T-helper 1 cell treated with Interleukin-12 subunit alpha and Interleukin-12 subunit beta and Interleukin-4 antibody, amounts not matched to agents 30 ng/mL and 1 ng/mL, for 36 hours (primary cell): ENCODE data around the gene CCDC134. TPM values are rescaled to one million over a fixed set of nuclear protein-coding genes. Genes with fewer than 3 reads are reported as not detected.
"Not testable (repeated sequence)": the region's sequence is repeated elsewhere in the genome, so short reads cannot be mapped to it uniquely, and the experiment has no call there.

Experiments
- intact Hi-C: fragments of 100-400 bp; cut with micrococcal nuclease; formaldehyde crosslinking; loops from one replicate; pipeline ENCODE4 v1.15.1; 2024
- total RNA-seq: library from RNA; stranded (reverse); gene quantifications from 2 replicates; pipeline ENCODE4 v1.2.3, GENCODE V29; 2022

Gene CCDC134
- total RNA-seq, 1 donor from 2014 or later: 16.5 TPM

DNA sequence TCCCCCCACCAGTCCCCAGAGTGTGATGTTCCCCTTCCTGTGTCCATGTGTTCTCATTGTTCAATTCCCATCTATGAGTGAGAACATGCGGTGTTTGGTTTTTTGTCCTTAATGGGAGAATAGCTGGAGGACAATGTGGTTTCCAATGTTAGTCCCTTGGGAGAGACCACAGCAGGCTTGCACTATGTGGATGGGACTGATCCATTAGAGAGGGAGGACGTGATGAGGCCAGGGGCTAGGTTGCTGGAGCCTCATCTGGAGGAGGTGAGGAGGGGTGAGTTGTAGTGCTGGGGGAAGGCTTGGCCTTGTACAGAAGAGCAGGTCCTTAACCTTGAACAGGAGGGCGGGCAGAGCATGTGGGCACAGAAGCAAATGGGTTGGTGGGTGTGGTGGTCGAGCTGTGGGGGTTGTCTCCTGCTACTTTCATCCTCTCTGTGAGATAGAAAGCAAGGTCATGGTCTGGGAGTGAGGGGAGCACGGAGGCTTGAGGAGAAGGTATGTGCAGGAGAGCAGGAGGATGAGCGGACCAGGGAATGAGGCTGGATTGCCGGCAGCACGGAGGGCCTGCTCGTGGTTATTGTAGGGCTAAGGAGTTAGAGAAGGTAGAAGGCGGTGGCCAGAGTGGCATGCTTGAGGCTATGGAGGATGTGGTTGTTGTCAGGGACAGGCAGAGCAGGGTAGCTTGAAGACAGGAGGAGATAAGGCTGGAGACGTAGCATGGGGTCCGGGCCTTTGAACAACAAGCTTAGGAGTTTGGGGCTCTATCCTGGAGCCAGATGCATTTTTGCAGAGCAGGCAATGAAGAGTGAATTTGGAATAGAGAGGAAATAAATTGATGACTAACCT is 21.2 kb downstream of the CCDC134 start:
- intact Hi-C loops: loop anchor here (1.0 to 5.0 kb wide), 3 partner anchors 74 to 136 kb away; no protein-coding TSS in a partner anchor

DNA sequence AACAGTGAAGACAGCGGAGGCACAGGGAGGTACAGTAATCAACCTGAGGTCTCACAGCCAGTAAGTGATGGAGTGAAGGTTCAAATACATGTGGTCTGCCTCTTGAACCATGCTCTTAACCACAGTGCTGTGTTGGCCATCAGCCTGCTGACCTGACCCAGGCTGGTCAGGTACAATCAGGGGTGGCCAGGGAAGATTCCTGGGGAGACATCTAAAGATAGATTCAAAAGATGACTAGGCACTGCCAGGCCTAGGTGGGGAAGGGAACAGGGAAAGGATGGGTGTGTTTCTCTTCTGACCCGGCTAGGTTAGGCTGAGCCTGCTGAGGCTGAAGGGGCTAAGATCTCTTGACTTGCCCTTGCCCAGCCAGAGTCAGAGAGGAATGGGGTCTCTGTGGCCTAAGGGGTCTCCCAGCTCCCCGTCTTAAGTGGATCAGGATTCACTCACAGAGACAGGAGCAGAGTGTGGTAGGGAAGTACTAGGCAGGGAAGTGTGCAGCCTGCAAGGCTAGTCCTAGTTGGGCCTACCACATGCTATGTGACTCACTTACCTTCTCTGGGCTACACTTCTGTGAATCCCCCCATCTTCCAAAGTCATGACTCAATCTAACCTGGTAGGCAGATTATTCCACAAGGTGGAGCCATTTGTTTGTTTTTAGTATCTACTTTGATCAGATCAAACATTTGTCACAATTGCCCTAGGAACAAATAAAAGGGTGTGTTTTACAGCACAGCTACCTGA is 22.0 kb downstream of the CCDC134 start:
- intact Hi-C loops: loop anchor here (1.0 to 5.0 kb wide), 4 partner anchors 35 to 135 kb away; no protein-coding TSS in a partner anchor

DNA sequence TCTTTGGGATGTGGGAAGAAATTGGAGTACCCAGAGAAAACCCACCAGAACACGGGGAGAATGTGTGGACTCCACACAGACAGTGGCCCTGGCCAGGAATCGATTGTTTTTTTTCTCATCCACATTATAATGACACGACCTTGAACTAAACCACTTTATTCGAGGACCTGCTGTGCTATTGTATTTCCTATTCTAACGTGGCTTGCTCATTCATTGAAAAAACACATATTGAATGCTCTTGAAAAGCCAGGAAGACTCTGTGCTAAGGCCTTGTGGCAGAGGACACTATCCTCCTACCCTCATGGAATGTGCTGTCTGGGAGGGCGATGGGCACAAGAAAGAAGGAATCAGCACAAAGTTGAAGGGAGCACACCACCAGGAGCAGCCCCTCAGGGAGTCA is 23.3 kb downstream of the CCDC134 start:
- intact Hi-C loops: loop anchor here (1.0 to 5.0 kb wide), 2 partner anchors 34 to 76 kb away; no protein-coding TSS in a partner anchor

DNA sequence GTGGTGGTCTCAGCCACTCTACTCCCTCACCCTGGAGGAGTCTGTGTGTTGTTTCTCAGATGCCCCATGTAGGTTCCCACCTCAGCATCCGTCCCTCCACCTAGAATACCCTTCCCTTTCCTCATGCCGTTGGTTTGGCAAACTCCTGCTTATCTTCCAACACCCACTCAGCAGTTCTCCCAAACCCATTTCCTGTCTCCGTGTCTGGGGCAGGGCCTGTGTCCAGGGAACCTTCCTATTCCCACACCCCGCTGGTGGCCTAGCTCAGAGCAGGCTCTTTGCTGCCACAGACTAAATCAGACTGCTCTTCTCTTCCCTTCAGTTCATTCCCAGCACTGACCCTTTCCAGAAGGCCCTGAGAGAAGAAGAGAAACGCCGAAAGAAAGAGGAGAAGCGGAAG is 24.9 kb downstream of the CCDC134 start:
- intact Hi-C loops: no loop called here

DNA sequence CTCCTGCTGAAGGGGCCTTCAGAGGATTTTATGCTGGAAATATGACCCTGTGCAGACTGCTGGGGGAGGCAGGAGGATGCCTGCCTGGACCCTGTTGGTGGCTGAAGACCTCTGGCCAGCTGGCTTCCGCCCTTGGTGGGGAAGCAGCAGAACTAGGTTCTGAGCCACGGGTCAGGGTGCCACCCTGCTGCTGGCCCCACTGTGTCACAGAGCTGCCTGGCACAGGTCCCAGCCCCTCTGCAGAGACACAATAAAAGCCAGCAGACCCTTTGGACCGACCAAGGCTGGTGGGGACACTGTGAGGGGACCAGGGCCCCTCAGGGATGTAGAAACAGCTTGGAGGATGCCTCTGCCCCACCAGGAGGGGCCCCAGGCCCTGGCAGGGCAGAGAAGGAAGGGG is 25.5 kb downstream of the CCDC134 start:
- intact Hi-C loops: no loop called here

DNA sequence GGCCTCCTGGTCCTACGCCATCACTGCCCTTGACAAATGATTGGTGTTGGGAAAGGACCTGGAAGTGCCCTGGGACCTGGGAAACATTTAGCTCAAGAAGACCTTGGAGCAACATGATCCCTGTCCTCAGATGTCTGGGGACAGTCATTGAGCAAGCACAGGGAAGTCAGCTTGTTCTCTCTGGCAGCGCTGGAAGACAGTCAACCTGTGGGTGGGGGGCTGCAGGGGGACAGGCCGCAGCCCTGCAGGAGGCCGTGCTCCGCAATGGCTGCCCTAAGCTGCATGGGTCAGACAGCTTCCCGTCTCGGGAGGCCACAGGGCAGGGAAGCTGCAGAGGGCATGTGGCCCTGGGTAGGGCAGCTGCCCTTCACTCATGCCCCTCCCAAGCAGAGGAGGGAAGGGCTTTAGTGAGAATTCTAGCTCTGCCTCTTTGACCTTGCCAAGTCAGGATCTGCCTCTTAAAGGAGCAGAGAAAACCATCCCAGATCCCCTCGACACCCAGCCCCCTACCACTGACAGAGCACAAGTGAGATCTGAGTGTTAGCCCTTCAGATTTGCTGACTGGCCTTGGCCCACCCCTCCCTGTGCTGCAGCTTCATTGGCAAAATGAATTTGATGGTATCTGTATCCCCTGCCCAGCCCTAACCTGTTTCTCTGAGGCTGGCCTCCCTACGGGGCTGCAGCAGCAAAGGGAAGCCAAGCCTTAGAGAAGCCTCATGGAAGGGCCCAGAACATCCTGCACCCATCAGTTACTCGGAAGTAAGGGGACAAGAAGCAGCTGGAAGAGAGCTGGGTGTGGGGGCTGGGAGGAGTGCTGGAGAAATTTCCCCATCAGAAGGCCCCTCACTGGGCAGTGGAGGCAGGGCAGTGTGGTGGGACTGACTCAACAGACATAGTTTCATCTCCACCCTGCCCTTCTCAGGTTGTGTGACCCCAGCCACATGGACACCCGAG is 26.2 kb downstream of the CCDC134 start:
- intact Hi-C loops: no loop called here

DNA sequence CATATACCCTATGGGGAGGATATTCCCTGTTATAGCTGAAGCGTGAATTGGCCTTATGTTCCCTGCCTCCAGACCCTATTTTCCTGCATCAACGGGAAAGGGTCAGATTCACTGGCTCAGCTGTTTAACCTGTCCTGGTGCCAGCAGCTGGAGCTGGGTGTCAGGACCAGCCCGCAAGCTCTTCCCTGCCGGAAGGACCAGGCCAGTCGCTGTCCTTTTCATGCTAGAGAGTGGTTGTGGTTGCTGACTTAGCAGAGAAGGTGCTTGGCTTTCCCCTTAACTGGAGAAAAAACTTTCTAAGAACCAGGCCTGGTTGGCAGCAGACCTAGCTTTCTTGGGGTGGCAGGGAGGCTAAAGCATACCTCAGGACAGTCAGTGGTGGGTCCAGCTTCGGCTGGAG is 27.2 kb downstream of the CCDC134 start:
- intact Hi-C loops: no loop called here

DNA sequence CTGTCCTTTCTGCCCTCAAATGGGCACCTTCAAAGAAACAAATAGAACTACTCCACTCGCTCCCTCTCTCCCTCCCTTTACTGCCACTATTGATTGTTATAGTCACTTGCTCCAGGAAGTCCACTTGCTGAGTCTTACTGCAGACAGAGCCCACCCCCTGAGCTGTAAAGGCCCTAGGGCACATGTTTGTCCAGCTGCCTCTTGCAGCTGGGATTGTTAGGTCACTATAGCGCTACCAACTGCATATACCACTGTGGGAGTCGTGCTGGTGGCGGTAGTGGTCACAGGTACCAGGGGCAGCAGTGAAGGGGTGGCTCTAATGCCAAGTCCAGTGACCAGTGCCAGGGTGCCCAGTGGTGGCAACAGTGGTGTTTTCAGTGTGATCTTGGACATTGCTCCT is 28.0 kb downstream of the CCDC134 start:
- intact Hi-C loops: no loop called here

DNA sequence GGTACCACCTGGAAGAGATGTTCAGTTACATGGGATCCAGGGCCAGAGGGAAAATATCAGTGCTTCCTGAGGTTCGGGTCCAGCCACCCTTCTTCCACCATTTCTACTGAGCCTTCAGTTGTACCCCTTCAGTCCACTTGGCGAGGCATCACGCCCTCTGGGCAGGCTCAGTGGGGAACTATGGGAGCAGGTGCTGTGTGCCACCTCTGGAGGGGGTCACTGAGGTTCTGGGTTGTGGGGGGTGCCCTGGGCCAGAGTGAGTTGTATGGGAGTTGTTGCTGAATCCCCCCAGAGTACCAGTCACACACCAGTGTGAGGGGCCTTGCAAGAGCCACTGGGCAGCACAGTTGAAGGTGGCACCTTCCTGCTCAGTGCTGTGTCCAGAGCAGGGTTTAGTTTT is 29.7 kb downstream of the CCDC134 start:
- intact Hi-C loops: loop anchor here (5.0 kb wide), 2 partner anchors 42 to 262 kb away; partner anchors contain the start of gene NDUFA6

DNA sequence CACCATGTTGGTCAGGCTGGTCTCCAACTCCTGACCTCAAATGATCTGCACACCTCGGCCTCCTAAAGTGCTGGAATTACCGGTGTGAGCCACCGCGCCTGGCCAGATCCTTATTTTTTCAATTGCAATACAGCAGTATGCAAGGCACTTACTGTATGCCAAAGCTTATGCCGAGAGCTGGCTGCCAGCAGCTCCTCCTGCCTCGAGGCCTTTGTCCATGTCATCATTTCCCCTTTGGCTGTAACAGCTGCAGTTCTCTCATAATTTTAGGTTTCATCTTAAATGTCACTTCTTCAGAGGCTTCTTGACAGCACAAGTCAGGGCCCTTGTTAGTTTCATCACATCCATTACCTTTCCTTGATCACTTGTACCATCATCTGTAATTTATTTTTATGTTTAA is 30.9 kb downstream of the CCDC134 start:
- intact Hi-C loops: loop anchor here (5.0 kb wide), 2 partner anchors 41 to 261 kb away; partner anchors contain the start of gene NDUFA6

DNA sequence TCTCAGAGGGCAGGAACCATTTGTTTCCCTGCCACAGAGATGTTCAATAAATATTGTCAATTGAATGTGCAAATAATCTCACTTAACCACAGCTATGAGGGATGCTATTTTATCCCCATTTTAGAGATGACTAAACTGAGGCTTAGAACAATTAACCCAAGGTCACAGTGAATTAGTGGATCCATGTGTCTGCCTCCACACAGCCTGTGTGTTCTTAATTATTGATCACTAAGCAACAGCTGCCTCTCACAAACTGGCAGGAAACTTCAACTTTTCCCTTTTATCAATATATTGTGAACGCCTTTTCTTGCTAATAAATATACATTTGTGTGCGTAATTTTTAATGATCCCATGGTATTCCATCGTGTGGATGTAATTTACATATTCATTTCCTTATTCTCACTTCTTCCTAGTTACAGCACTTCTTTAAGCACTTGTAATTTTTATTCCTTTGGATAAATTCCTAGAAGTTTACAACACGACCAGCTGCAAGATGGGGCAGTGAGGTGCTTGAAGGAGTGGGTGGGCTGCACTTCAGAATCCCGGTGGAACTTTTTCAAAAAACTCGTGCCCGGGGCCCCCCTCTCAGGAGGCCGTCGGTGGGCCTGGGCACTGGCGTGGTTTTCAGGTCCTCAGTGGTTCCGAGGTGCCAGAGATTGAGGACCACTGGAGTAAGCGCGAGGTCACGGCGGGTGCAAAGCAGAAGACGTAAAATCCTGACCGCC is 31.5 kb downstream of the CCDC134 start:
- intact Hi-C loops: loop anchor here (1.0 to 5.0 kb wide), 6 partner anchors 32 to 260 kb away; partner anchors contain the start of genes CCDC134, NDUFA6 and SNU13

DNA sequence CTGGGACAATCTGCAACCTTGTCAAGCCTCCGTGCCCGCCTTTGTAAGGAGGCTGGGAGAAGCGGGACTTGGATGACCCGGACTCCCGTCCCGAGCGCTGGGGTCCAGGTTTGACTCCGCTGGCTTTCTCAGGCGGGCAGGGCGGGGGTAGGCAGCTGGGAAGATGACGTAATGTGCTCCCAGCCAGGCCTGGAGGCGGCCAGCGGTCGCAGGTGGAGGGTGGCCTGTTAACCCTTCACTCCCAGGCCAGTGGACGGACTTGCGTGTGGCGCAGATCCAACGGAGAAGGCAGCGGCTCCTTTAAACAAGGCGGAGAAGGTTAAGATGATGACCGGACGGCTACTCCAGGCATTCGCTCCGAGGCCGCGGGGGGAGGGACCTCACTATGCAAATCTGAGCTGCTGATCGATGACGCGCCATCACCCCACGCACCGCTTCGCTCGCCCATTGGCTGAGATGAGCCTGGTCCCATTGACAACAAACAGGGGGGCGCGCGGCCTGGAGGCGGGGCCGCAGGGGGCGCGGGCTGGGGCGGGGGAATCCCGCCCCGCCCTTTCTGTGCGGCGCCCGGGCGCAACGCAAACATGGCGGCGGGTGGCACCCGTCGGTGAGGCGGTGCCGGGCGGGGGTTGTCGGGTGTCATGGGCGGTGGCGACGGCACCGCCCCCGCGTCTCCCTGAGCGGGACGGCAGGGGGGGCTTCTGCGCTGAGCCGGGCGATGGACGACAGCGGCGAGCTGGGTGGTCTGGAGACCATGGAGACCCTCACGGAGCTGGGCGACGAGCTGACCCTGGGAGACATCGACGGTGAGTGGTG is 32.3 kb downstream of the CCDC134 start, which contains the start of gene SREBF2:
TSS of gene SREBF2 (plus strand) at position 553 of the 816 bp plus-strand sequence. CDS start at position 719, 166 bp downstream.
- intact Hi-C loops: loop anchor here (1.0 to 5.0 kb wide), 7 partner anchors 32 to 260 kb away; partner anchors contain the start of genes CCDC134, DESI1, NDUFA6 and SNU13

DNA sequence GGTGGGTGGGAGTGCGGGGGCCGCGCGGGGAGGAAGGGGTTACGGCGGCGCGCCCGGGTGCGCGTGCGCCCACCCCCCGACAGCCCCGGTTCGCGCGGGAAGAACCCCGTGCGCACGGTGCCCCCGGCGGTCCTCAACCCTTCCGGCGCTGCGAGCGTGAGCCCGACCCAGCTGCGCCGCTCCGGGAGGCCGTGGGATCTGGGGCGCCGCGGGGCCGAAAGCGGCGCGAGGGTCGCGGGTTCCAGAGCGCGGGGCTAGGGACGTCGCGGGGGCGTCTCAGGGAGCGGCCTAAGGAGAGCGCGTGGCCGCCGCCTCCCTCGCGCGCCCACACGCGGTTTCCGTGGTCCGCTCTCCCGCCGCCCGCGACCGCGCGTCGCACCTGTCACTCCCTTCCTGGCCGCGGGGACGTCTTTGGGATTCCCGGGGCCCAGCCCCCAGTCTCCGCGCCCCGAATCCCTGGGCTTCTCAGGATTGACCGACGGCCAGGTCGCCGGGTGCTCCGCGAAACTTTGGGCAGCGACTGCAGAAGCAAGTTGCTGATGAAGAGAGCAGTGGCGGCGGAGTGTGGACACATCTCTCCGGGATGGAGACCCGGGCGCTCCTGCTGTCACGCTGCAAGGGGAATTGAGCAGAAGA is 33.0 kb downstream of the CCDC134 start:
- intact Hi-C loops: loop anchor here (1.0 to 5.0 kb wide), 6 partner anchors 10 to 259 kb away; partner anchors contain the start of genes DESI1, NDUFA6, SNU13 and XRCC6

DNA sequence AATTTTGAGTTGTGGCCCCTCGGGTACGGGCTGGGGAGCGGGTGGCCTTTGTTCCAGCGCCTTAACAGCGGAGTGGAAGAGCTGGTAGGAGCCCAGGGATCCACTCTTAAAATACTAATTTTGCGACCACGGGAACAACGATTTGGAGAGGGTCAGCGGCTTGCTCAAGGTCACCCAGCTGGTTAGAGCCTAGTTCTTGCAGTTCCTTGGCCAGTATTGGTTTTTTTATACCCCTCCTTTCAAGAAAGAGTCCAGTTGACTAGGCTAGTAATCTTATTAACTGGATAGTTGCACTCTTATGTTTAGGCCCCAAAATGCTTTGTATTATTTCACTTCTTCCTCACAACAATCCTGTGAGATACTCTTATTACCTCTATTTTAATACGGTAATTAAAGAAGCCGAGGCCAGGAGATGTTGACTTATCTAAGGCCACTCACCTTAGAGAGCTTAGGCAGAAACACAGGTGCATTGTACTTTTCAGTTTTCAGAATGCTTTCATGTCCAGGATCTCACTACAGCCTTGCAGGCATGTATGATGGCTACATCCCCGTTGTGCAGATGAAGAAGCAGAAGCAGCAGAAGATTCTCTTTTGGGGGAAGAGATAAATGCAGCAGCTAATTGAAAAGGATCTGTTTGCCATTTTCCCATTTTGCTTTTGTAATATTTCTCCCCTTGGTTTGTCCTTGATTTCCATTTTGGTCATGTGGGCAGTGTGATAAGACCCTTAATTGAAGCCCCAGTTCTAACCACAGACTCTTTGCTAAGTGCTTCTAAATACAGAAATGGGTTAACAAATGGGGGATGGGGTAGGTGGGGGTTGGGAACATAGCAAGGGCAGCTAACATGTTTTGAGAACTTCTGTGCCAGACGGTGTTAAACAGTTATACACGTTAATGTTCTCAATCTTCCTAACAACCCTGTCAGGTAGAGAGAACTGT is 33.8 kb downstream of the CCDC134 start:
- intact Hi-C loops: loop anchor here (1.0 to 5.0 kb wide), 4 partner anchors 9 to 258 kb away; partner anchors contain the start of gene NDUFA6

DNA sequence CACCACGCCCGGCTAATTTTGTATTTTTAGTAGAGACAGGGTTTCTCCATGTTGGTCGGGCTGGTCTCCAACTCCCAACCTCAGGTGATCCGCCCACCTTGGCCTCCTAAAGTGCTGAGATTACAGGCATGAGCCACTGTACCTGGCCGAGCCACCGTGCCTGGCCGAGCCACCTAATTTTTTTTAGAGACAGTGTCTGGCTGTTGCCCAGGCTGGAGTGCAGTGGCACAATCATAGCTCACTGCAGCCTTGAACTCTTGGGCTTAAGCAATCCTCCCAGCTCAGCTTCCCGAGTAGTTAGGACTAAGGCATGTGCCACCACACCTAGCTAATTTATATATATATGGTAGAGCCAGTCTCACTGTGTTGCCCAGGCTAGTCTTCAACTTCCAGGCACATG is 35.0 kb downstream of the CCDC134 start:
- intact Hi-C loops: not testable (repeated sequence)

DNA sequence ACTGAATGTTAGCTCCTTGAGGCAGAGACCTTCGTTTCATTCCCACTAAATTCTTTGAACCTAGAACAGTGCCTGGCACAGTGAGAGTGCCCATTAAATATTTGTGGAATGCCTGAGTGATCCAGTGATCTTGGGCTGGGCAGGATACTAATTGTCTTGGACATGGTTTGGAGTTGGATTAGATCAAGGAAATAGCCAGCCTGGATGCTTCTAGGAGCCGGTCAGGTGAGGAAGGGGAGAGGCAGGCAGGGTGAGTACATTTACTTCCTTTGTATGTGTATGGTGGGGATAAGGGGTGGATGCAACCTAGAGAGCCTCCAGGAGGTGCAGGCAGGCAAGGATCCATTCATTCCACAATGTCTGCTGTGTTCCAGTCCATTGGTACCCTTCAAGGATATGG is 36.1 kb downstream of the CCDC134 start:
- intact Hi-C loops: no loop called here
